Measurements from ENCODE around the gene TTYH1. TPM values are rescaled to one million over a fixed set of nuclear protein-coding genes. Genes with fewer than 3 reads are reported as not detected.

TTYH1 gene
- total RNA-seq, 1 experiment from 2014 or later, result 0.62 TPM

DNA sequence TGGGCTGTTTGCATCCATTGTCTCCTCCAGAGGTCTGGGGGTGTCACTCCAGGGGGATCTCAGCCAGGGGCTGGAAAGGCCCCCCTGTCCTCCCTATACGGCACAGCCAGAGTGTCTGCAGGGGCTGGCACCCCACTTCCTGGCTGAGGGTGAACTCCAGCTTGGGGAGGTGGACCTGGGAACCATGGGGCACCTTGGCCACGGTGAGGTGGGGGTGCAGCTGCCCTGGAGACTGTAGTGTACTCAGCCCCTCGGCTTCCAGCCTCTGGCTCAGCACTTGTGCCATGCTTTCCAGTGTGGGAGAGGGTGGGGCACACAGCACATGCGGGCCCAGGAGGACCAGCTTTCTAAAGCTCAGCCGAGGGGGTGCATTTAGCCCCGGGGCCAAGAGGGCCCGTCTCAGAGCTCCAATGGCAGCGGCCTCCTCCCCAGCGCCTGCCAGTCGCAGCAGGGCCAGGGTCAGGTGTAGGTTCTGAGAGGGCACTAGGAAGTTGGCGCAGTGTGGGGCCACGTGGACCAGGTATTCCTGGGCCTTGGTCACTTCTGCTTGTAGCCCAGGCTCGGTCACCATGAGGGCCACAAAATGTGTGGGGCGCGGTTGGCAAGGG, 46.9 kb downstream of the TTYH1 start:
- BruUV-seq (replicated peaks), result no TSS peak
- CTCF ChIA-PET, result no interaction called here

GRCh38 chr19:54462655-54463530, 47.6 kb downstream of the TTYH1 start:
- peaks cover 6% of the 10 kb centered on the region; the same call in 1 of the 2 replicates for H3K36me3 ChIP-seq (ENCODE audit: control insufficient read depth, insufficient read depth, low read length)
- POLR2A ChIA-PET, result interaction anchor here (1.0 to 1.2 kb wide), 2 partner anchors 12 to 14 kb away, joined by 11 to 20 read pairs; partner anchors contain the start of gene LENG8

More for the DNA sequence above, 46.9 kb downstream of the TTYH1 start:
- Histone ChIP-seq H3K9me3 (ENCODE audit: control insufficient read depth, insufficient read depth, low read depth, low read length) (no peaks in the 10 kb centered on the region), H3K27me3 (ENCODE audit: control insufficient read depth, insufficient read depth, low read length) (no peaks in the 10 kb centered on the region), H3K27ac (ENCODE audit: low read length) (peak overlapping the region; percentile 86), H3K4me1 (ENCODE audit: control insufficient read depth, insufficient read depth, low read length) (peaks cover 26% of the 10 kb centered on the region), H3K4me3 (ENCODE audit: low read depth in 2 of 2, low read length in 2 of 2) (peak overlapping the region; percentile 56 to 70), H3K36me3 (ENCODE audit: control insufficient read depth, insufficient read depth, low read length) (peaks cover 6% of the 10 kb centered on the region; the same call in 1 of the 2 replicates)
- intact Hi-C loops (cut with micrococcal nuclease; ENCODE audit: unreplicated experiment) (no loop called here), in situ Hi-C loops (cut with HindIII; ENCODE audit: low pct_unique_long_range_greater_than_20kb, low sequenced_read_pairs) (no loop called here)
- ATAC-seq (peak; percentile 11), DNase-seq (ENCODE audit: low read depth, low spot score) (no peak)
- POLR2A ChIA-PET, result interaction anchor here (0.6 to 1.2 kb wide), 2 partner anchors 9 to 12 kb away, joined by 6 to 11 read pairs; no protein-coding TSS in a partner anchor
- TF ChIP-seq SIN3A (IDR thresholded peaks at IDR 0.05; ENCODE audit: borderline replicate concordance, insufficient read depth, low read depth, low read length) (0 out of 2 replicates have a peak, but pooled peaks have one; percentile 17), TCF7L2 (IDR thresholded peaks at IDR 0.05; ENCODE audit: low read depth, low read length) (no peak)

More at GRCh38 chr19:54462655-54463530, 47.6 kb downstream of the TTYH1 start:
- peak overlapping the region; percentile 87 for H3K27ac ChIP-seq (ENCODE audit: low read length)
- H3K4me1 ChIP-seq (ENCODE audit: control insufficient read depth, insufficient read depth, low read length), result peaks cover 26% of the 10 kb centered on the region
- DNase-seq (ENCODE audit: low read depth, low spot score), result no peak
- no peaks in the 10 kb centered on the region for H3K27me3 ChIP-seq (ENCODE audit: control insufficient read depth, insufficient read depth, low read length)
- H3K9me3 ChIP-seq (ENCODE audit: control insufficient read depth, insufficient read depth, low read depth, low read length), result no peaks in the 10 kb centered on the region
- H3K4me3 ChIP-seq (ENCODE audit: low read depth in 2 of 2, low read length in 2 of 2), result peak overlapping the region; percentile 56 to 70
- peak; percentile 64 for ATAC-seq
- BruUV-seq (replicated peaks), result no TSS peak
- in situ Hi-C loops (cut with HindIII; ENCODE audit: low pct_unique_long_range_greater_than_20kb, low sequenced_read_pairs), result no loop called here
- TF ChIP-seq SIN3A (IDR thresholded peaks at IDR 0.05; ENCODE audit: borderline replicate concordance, insufficient read depth, low read depth, low read length) (peak; percentile 35; the same call in 1 of the 2 replicates), REST (IDR thresholded peaks at IDR 0.05; ENCODE audit: insufficient read depth in 1 of 2, low read depth in 2 of 2, low read length in 1 of 2) (peak in 1 of 2 experiments; percentile 65; a peak in 1 of 4 replicates), POLR2AphosphoS5 (IDR thresholded peaks at IDR 0.05; ENCODE audit: low read depth, low read length) (no peak; the same call in none of the 2 replicates), TCF7L2 (IDR thresholded peaks at IDR 0.05; ENCODE audit: low read depth, low read length) (no peak)
- TF ChIP-seq, protein P1, sequence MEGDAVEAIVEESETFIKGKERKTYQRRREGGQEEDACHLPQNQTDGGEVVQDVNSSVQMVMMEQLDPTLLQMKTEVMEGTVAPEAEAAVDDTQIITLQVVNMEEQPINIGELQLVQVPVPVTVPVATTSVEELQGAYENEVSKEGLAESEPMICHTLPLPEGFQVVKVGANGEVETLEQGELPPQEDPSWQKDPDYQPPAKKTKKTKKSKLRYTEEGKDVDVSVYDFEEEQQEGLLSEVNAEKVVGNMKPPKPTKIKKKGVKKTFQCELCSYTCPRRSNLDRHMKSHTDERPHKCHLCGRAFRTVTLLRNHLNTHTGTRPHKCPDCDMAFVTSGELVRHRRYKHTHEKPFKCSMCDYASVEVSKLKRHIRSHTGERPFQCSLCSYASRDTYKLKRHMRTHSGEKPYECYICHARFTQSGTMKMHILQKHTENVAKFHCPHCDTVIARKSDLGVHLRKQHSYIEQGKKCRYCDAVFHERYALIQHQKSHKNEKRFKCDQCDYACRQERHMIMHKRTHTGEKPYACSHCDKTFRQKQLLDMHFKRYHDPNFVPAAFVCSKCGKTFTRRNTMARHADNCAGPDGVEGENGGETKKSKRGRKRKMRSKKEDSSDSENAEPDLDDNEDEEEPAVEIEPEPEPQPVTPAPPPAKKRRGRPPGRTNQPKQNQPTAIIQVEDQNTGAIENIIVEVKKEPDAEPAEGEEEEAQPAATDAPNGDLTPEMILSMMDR (IDR thresholded peaks at IDR 0.05), result no peak; the same call in 1 of the 2 replicates
- intact Hi-C loops (cut with micrococcal nuclease; ENCODE audit: unreplicated experiment), result no loop called here
- CTCF ChIA-PET, result no interaction called here
